K562 (cell line): ENCODE measurements around the gene UNC79. TPM values are rescaled to one million over a fixed set of nuclear protein-coding genes. Genes with fewer than 3 reads are reported as not detected.

Experiments
- ATAC-seq: fragments of 200-7000 bp; cut with Tn5 transposase; 3 replicates; pipeline ENCODE4 v1.9.1; 2020; ENCODE audit warnings: moderate library complexity
- BruUV-seq: library from RNA; stranded (reverse); fragments of 400-500 nt; replicated peaks from 2 replicates; lab custom pipeline; 2021; lab: Mats Ljungman, UMichigan
- CTCF ChIA-PET: fragments of 300-600 bp; formaldehyde crosslinking; extraction: SDS; loops from one replicate; lab custom pipeline; 2021; ENCODE audit warnings: low intra/inter-chr PET ratio; lab: Yijun Ruan, JAX
- POLR2A ChIA-PET: fragments of 300-600, 350-650 bp; sonication (Branson Sonifier 250); formaldehyde crosslinking; extraction: SDS; loops from one replicate; lab custom pipeline; 2021; ENCODE audit warnings: antibody characterized with exemption, inconsistent platforms; lab: Yijun Ruan, JAX
- DNase-seq, 4 experiments: peaks; one replicate each; pipeline versions ENCODE4 v3.0.0 to v3.0.0-alpha.2; 2011 to 2018; ENCODE audit warnings: low spot score in 3 of 4, mixed read lengths in 3 of 4; ENCODE audit errors: extremely low read depth in 1 of 4
- FAIRE-seq: peaks from 2 replicates; lab custom pipeline; 2011; peaks lifted over from hg19 to GRCh38; lab: Jason Lieb, UNC
- H2AFZ ChIP-seq: 2 replicates; pipeline ENCODE4 v1.6.0; 2011; ENCODE audit warnings: low read depth, low read length, control low read depth, inconsistent platforms
- H3K27ac ChIP-seq: fragments of 200-600 bp; 3 replicates; pipeline ENCODE4 v1.8.0; 2011; ENCODE audit warnings: low read depth, mild to moderate bottlenecking, control low read depth, inconsistent platforms, low read length, moderate library complexity, mixed read lengths; ENCODE audit errors: extremely low read depth
- H3K27me3 ChIP-seq, 2 experiments: fragments of 300-600 bp in 1 of 2; 2 replicates in 1 of 2; 3 replicates in 1 of 2; pipeline versions ENCODE4 v1.6.0 to v1.8.0; 2011; ENCODE audit warnings: inconsistent platforms in 2 of 2, low read length in 2 of 2, mild to moderate bottlenecking in 1 of 2, mixed read lengths in 1 of 2, moderate library complexity in 1 of 2; ENCODE audit not compliant: control insufficient read depth in 2 of 2, insufficient read depth in 2 of 2
- H3K36me3 ChIP-seq: fragments of 300-600 bp; 3 replicates; pipeline ENCODE4 v1.8.0; 2011; ENCODE audit warnings: mild to moderate bottlenecking, low read length, inconsistent platforms; ENCODE audit not compliant: control insufficient read depth, insufficient read depth
- H3K4me1 ChIP-seq, 2 experiments: fragments of 200-600 bp in 1 of 2; replicated peaks in 1 of 2; 2 replicates in 1 of 2; 3 replicates in 1 of 2; pipeline versions ENCODE4 v1.5.1 to v1.8.0; 2011; ENCODE audit warnings: inconsistent platforms in 2 of 2, low read length in 2 of 2, mild to moderate bottlenecking in 1 of 2, mixed read lengths in 1 of 2, moderate library complexity in 1 of 2; ENCODE audit not compliant: control insufficient read depth in 2 of 2, insufficient read depth in 2 of 2
- H3K4me2 ChIP-seq: 2 replicates; pipeline ENCODE4 v1.6.1; 2011; ENCODE audit warnings: low read length, control low read depth, inconsistent platforms, mixed read lengths; ENCODE audit not compliant: insufficient read depth
- H3K4me3 ChIP-seq: fragments of 200-600 bp; sonication (generic), shearing (Covaris generic); 2 replicates; pipeline ENCODE4 v1.5.1; 2016; ENCODE audit warnings: control low read depth, inconsistent platforms
- H3K79me2 ChIP-seq: fragments of 200-600 bp; 3 replicates; pipeline ENCODE4 v1.8.0; 2011; ENCODE audit warnings: low read length, inconsistent platforms; ENCODE audit not compliant: control insufficient read depth, insufficient read depth
- H3K9ac ChIP-seq, 2 experiments: 2 replicates each; pipeline versions ENCODE4 v1.6.0 to v1.6.1; 2011; ENCODE audit warnings: low read depth in 2 of 2, low read length in 2 of 2, control low read depth in 1 of 2, inconsistent platforms in 1 of 2, mild to moderate bottlenecking in 1 of 2, mixed read lengths in 1 of 2; ENCODE audit not compliant: insufficient read depth in 1 of 2
- H3K9me1 ChIP-seq: one replicate; pipeline ENCODE4 v1.6.0; 2011; ENCODE audit warnings: inconsistent platforms, mild to moderate bottlenecking, low read length, moderate library complexity; ENCODE audit not compliant: control insufficient read depth, insufficient read depth
- H3K9me3 ChIP-seq: replicated peaks from 2 replicates; pipeline ENCODE4 v1.5.1; 2011; ENCODE audit warnings: low read depth, low read length, inconsistent platforms; ENCODE audit not compliant: control insufficient read depth, insufficient read depth
- H4K20me1 ChIP-seq: replicated peaks from 2 replicates; pipeline ENCODE4 v1.6.1; 2011; ENCODE audit warnings: low read length, inconsistent platforms, mixed read lengths; ENCODE audit not compliant: control insufficient read depth, insufficient read depth
- BHLHE40 ChIP-seq: IDR thresholded peaks from 2 replicates; pipeline ENCODE4 v1.6.1; 2011; ENCODE audit warnings: low read length, improper control_type of control experiment
- TSHZ1 ChIP-seq: fragments of 250-450 bp; sonication (Bioruptor Pico); IDR thresholded peaks from 2 replicates; pipeline ENCODE4 v1.4.0; 2020; ENCODE audit warnings: mild to moderate bottlenecking, moderate library complexity
- U2AF2 ChIP-seq: fragments of 200-400 bp; formaldehyde crosslinking; optimal IDR thresholded peaks from 2 replicates; pipeline ENCODE3; 2017; ENCODE audit warnings: low read depth, mild to moderate bottlenecking, low read length
- ZBTB49 ChIP-seq: sonication (generic); formaldehyde crosslinking; IDR thresholded peaks from 2 replicates; pipeline ENCODE4 v1.8.0; 2022; ENCODE audit warnings: missing genetic modification reagents, mild to moderate bottlenecking, borderline replicate concordance
- WGBS: fragments of 100-300 bp; shearing (Covaris generic); methylation state at CpG from one replicate; pipeline ENCODE4 v1.1.6; 2016; ENCODE audit warnings: low coverage, mixed read lengths; ENCODE audit not compliant: insufficient coverage; ENCODE audit errors: missing lambda C conversion rate; 5-methylcytosine and 5-hydroxymethylcytosine counted together
- in situ Hi-C: fragments of 300-500 bp; cut with MboI; formaldehyde crosslinking; loops from 4 replicates; pipeline ENCODE4 v1.15.0; 2018; ENCODE audit warnings: inconsistent platforms, mixed read lengths
- intact Hi-C: fragments of 100-400 bp; cut with micrococcal nuclease; formaldehyde crosslinking; loops from 2 replicates; pipeline ENCODE4 v1.14.2; 2022
- polyA plus RNA-seq, 8 experiments: library from polyadenylated mRNA; depleted of rRNA in 4 of 8; stranded (reverse) in 5 of 8; unstranded in 3 of 8; fragments of >200 nt; fragmentation: Nextera tagmentation in 2 of 8; fragmentation: Illumina TruSeq in 1 of 8; extraction: Ambion mirVana in 2 of 8; extraction: Trizol in 1 of 8; gene quantifications; 2 replicates each; pipeline versions ENCODE4 v1.2.1 to v1.2.3, GENCODE V29; 2011 to 2014; ENCODE audit warnings: inconsistent platforms in 1 of 8, missing spikeins in 1 of 8
- total RNA-seq, 7 experiments: library from RNA; depleted of rRNA in 6 of 7; stranded (reverse); fragments of >200 nt in 6 of 7; fragmentation: Illumina TruSeq in 2 of 7; extraction: Trizol in 2 of 7; gene quantifications; 2 replicates each; pipeline versions ENCODE4 v1.2.1 to v1.2.3, GENCODE V29; 2011 to 2021; ENCODE audit warnings: low replicate concordance in 1 of 7

The UNC79 gene
- total and polyA plus RNA-seq, 9 of the 15 experiments (the other 6 are each of a cell fraction or from before 2014, with no cell fraction given), result under 0.01 to 0.04 (median 0.01) TPM; not detected in 6

GRCh38 chr14:93510056-93510455, 79.3 kb downstream of the UNC79 start:
- no peak for TF ChIP-seq U2AF2
- TF ChIP-seq BHLHE40, result no peak
- no peak for TF ChIP-seq TSHZ1 (CRISPR knock-in tag)
- TF ChIP-seq ZBTB49 (CRISPR knock-in tag), result no peak
- no peaks in the 10 kb centered on the region for H3K9me3 ChIP-seq
- no peak overlapping the region for H2AFZ ChIP-seq
- no peaks in the 10 kb centered on the region for H4K20me1 ChIP-seq
- ChIA-PET POLR2A (no interaction called here), CTCF (no interaction called here)
- no peak for ATAC-seq
- H3K9me1 ChIP-seq, result no peaks in the 10 kb centered on the region
- BruUV-seq, result no TSS peak
- no peak overlapping the region for H3K4me2 ChIP-seq
- DNase-seq, result no peak
- no peak overlapping the region for H3K9ac ChIP-seq
- H3K4me3 ChIP-seq, result no peak overlapping the region
- no peaks in the 10 kb centered on the region for H3K4me1 ChIP-seq
- intact Hi-C loops, result no loop called here
- no peak for FAIRE-seq
- in situ Hi-C loops, result no loop called here
- H3K79me2 ChIP-seq, result no peaks in the 10 kb centered on the region
- 0% methylated on average over 1 of the region's 1 CpG for WGBS
- no peaks in the 10 kb centered on the region for H3K27me3 ChIP-seq
- no peak overlapping the region for H3K27ac ChIP-seq
- no peaks in the 10 kb centered on the region for H3K36me3 ChIP-seq
